Breast epithelium (tissue), 3 donors: ENCODE data around the gene FGGY.

Source experiments
- CTCF ChIP-seq, 3 donors: fragments of 450-650 bp; IDR thresholded peaks; one replicate each; pipeline ENCODE4 v1.5.1; 2016 to 2017; ENCODE audit warnings: antibody characterized with exemption in 3 of 3, mild to moderate bottlenecking in 3 of 3, moderate library complexity in 3 of 3
- POLR2AphosphoS5 ChIP-seq, 3 donors: sonication (generic); formaldehyde crosslinking; IDR thresholded peaks; one replicate each; pipeline ENCODE4 v1.6.1; 2017; ENCODE audit warnings: antibody characterized with exemption in 3 of 3

GRCh38 chr1:59409549-59409948 is 112.7 kb downstream of the FGGY start:
- TF ChIP-seq CTCF (IDR thresholded peaks at IDR 0.05) (no peak), POLR2AphosphoS5 (IDR thresholded peaks at IDR 0.05) (no peak)
